HG02885 (cell line): ENCODE results near the gene SYT2.
"Not testable (repeated sequence)": the region's sequence is repeated elsewhere in the genome, so short reads cannot be mapped to it uniquely, and the experiment has no call there.

Experiments used
- ATAC-seq: cut with Tn5 transposase; IDR thresholded peaks from one replicate; pipeline ENCODE4 v1.9.1; 2021; ENCODE audit warnings: mild to moderate bottlenecking; ENCODE audit not compliant: unreplicated experiment, poor library complexity

Gene SYT2

GRCh38 chr1:202579806-202580205 lies 130.4 kb downstream of the SYT2 start:
- no peak for ATAC-seq

- no peak for ATAC-seq
Measured at GRCh38 chr1:202578565-202578964, 131.7 kb downstream of the SYT2 start.

- ATAC-seq: no peak
Measured at GRCh38 chr1:202578001-202578504, 132.2 kb downstream of the SYT2 start.

- no peak for ATAC-seq
Measured at GRCh38 chr1:202577381-202577780, 132.9 kb downstream of the SYT2 start.

- ATAC-seq: no peak
Measured at GRCh38 chr1:202576816-202577215, 133.4 kb downstream of the SYT2 start.

- no peak for ATAC-seq
Measured at GRCh38 chr1:202575918-202576653, 134.2 kb downstream of the SYT2 start.

GRCh38 chr1:202572867-202573266 lies 137.4 kb downstream of the SYT2 start:
- no peak for ATAC-seq

GRCh38 chr1:202571719-202572339 lies 138.4 kb downstream of the SYT2 start:
- no peak for ATAC-seq

- no peak for ATAC-seq
Measured at GRCh38 chr1:202569393-202570322, 140.6 kb downstream of the SYT2 start.

GRCh38 chr1:202568826-202569225 lies 141.4 kb downstream of the SYT2 start:
- ATAC-seq: no peak

- ATAC-seq: no peak
Measured at GRCh38 chr1:202568410-202568809, 141.8 kb downstream of the SYT2 start.

- no peak for ATAC-seq
Measured at GRCh38 chr1:202567738-202568137, 142.5 kb downstream of the SYT2 start.

GRCh38 chr1:202565890-202566602 lies 144.2 kb downstream of the SYT2 start:
- ATAC-seq: peak; percentile 78

- ATAC-seq: no peak
Measured at GRCh38 chr1:202564958-202565495, 145.2 kb downstream of the SYT2 start.

- no peak for ATAC-seq
Measured at GRCh38 chr1:202563818-202564217, 146.4 kb downstream of the SYT2 start.

- ATAC-seq: no peak
Measured at GRCh38 chr1:202562444-202563060, 147.7 kb downstream of the SYT2 start.

- no peak for ATAC-seq
Measured at GRCh38 chr1:202561726-202562443, 148.4 kb downstream of the SYT2 start.

- no peak for ATAC-seq
Measured at GRCh38 chr1:202561240-202561639, 149.0 kb downstream of the SYT2 start.

GRCh38 chr1:202557662-202558061 lies 152.6 kb downstream of the SYT2 start:
- not testable (repeated sequence) for ATAC-seq
